IMR-90 (cell line): ENCODE results near the gene DHRSX.

Experiments used
- CHD1 ChIP-seq: IDR thresholded peaks from 2 replicates; pipeline ENCODE4 v1.6.1; 2012; ENCODE audit warnings: low read depth, low read length, improper control_type of control experiment
- CTCF ChIP-seq: conservative IDR thresholded peaks from 2 replicates; pipeline ENCODE4 v1.5.1; 2012; ENCODE audit warnings: mild to moderate bottlenecking, low read depth, low read length, improper control_type of control experiment
- MXI1 ChIP-seq: IDR thresholded peaks from 2 replicates; pipeline ENCODE4 v1.6.1; 2012; ENCODE audit warnings: low read depth, mild to moderate bottlenecking, low read length, moderate library complexity, borderline replicate concordance
- TF ChIP-seq, protein P1 (sequence below): fragments of 150-350 bp; IDR thresholded peaks from 2 replicates; pipeline ENCODE4 v1.6.1; 2017; ENCODE audit warnings: mild to moderate bottlenecking, antibody characterized with exemption, low read length, low read depth

DNA sequence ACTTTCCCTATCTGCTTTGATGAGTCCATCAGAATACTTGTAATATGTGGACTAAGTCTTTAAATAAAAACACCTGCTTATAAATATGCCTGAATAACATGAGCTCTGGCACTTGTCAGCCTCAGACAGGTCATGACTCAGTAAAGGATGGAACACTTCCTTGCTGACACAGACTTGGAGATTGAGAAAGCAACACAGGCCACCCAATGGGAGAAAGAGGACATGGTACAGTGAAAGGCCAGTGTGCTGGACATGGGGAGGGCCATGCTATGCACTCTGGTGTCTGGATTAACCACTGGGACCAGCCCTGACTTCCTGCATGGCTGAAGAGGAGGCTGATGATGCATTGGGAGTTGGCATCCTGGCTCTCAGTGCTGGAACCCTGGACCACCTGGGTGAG is 149.5 kb downstream of the DHRSX start:
- no peak for TF ChIP-seq CTCF
- no peak for TF ChIP-seq MXI1
- no peak for TF ChIP-seq CHD1
- TF ChIP-seq, protein P1, sequence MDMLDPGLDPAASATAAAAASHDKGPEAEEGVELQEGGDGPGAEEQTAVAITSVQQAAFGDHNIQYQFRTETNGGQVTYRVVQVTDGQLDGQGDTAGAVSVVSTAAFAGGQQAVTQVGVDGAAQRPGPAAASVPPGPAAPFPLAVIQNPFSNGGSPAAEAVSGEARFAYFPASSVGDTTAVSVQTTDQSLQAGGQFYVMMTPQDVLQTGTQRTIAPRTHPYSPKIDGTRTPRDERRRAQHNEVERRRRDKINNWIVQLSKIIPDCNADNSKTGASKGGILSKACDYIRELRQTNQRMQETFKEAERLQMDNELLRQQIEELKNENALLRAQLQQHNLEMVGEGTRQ = no peak
